GM15510 (cell line): Measurements from ENCODE around the gene MYO18A.

ENCODE experiments used
- POLR2A ChIP-seq: IDR thresholded peaks from 3 replicates; pipeline ENCODE4 v1.6.1; 2011; ENCODE audit warnings: borderline replicate concordance; ENCODE audit not compliant: insufficient read length; ENCODE audit errors: extremely low read depth

Gene MYO18A, protein sequence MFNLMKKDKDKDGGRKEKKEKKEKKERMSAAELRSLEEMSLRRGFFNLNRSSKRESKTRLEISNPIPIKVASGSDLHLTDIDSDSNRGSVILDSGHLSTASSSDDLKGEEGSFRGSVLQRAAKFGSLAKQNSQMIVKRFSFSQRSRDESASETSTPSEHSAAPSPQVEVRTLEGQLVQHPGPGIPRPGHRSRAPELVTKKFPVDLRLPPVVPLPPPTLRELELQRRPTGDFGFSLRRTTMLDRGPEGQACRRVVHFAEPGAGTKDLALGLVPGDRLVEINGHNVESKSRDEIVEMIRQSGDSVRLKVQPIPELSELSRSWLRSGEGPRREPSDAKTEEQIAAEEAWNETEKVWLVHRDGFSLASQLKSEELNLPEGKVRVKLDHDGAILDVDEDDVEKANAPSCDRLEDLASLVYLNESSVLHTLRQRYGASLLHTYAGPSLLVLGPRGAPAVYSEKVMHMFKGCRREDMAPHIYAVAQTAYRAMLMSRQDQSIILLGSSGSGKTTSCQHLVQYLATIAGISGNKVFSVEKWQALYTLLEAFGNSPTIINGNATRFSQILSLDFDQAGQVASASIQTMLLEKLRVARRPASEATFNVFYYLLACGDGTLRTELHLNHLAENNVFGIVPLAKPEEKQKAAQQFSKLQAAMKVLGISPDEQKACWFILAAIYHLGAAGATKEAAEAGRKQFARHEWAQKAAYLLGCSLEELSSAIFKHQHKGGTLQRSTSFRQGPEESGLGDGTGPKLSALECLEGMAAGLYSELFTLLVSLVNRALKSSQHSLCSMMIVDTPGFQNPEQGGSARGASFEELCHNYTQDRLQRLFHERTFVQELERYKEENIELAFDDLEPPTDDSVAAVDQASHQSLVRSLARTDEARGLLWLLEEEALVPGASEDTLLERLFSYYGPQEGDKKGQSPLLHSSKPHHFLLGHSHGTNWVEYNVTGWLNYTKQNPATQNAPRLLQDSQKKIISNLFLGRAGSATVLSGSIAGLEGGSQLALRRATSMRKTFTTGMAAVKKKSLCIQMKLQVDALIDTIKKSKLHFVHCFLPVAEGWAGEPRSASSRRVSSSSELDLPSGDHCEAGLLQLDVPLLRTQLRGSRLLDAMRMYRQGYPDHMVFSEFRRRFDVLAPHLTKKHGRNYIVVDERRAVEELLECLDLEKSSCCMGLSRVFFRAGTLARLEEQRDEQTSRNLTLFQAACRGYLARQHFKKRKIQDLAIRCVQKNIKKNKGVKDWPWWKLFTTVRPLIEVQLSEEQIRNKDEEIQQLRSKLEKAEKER (N-terminal part only)

DNA sequence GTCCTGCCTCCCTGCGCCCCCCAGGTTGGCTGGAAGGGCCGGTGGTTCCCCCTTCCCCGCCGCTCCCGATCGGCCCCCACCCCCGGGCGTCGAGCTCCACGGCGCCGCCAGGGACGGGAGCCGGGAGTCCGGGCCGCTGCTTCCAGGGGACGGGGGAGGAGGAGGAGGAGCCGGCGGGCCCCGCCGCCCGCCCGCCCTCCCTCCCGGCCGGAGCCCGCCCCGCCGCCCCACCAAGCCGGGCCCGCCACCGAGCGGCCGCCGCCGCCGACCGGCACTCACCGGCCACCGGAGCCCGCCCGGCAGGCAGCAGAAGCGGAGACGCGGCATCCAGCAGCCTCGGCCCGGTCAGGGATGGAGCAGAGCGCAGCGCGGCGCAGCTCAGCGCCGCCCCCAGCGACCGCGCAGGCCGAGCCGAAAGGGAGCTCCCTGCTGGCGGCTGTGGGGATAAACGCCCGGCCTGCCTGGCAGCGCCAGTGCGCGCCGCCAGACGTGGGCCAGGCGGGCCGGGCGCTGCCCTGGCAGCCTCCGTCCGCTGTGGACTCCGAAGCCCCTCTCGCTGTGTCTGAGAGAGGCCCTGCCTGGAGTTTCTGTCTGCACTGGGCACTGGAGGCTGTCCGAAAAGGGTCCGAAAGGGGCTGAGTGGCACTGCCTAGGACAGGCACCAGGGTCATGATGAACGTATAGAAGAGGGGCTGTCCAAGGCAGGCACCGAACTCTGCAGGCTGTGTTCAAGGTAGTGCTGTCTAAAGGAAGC, at the start of gene MYO18A:
TSS of gene MYO18A (minus strand) at position 365 of the 754 bp plus-strand sequence. CDS start 13,458 bp downstream, outside the sequence.
- TF ChIP-seq POLR2A: peak; percentile 31

DNA sequence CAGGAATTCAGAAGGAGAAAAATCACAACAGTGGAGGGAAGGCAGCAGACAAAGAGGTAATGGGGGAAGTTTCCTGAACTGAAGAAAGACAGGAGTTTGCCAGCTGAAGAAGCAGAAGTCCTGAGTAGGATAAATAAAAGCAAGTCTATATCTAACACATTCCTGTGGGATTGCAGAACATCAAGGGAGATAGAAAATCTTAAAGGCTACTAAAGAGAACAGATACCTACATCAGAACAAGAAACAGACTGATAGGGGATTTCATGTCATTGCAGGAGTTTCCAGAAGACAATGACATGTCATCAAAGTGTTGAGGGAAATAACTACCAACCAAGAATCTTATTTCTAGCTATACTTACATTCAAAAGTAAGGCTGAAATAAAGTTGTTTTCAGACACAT, 45.2 kb upstream of the MYO18A start:
- no peak for TF ChIP-seq POLR2A

DNA sequence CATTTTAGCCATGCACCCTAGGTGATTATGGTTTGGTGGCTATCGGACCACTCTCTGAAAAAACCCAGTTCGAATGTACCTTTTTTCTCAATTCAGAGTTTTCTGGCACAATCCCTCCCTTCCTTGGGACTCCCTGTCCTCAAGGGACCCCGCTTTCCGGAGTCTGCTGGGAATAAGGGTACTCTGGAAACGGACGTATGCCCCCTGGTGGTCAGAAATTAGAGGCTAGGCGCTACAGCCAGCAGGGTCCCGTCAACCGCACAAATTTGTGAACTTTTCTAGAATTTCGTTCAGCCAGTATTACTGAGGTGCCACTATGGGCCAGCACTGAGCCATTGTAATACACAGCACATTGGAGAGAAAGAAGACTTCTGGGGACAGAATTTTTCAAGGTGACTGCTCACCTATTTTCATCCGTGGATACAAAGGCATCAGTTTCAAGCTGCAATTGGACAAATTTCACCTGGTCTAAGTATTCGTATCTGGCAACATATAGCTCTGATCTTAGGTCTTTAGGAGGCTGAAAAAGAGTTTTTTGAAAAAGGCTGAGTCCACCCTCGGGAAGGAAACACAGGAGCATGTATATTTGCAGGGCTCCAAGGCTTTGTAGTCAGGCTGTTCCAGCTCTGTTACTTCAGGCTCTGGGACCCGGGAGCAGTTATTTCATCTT, 39.3 kb upstream of the MYO18A start:
- TF ChIP-seq POLR2A: no peak

DNA sequence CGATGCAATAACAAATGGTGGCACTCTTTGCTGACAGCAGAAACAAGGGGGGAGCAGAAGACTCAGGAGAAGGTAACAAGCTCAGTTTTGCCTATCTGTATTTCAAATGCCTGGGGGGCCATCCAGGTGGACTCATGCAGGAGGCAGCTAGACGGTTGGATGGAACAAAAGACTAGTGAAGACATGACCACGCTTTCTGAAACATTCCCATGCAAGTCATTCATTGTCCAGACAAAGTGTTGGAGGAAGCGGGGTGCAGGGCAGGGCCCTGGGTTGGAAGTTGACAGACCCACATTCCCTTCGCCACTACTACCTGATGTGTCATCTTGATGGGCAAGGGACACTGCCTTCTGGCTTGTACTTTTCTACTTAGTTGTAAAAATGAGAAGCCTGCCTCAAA, 36.7 kb upstream of the MYO18A start:
- no peak for TF ChIP-seq POLR2A

DNA sequence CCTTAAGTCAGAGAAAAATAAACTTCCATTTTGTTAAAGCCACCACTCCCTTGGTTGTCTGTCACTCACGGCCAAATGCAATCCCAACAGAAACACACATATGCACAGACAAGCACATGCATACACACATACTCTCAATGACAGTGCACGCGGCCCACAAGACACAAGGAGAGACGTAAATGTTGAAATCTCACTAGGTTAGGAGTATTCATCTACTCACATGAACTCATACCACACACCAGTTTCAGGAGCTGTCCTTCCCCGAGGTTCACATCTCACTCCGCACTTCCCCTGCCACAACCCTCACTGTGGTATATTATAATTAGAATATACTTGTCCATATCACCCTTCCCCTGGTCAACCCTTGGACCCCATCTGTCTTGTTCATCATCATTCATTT, 36.0 kb upstream of the MYO18A start:
- TF ChIP-seq POLR2A: no peak

DNA sequence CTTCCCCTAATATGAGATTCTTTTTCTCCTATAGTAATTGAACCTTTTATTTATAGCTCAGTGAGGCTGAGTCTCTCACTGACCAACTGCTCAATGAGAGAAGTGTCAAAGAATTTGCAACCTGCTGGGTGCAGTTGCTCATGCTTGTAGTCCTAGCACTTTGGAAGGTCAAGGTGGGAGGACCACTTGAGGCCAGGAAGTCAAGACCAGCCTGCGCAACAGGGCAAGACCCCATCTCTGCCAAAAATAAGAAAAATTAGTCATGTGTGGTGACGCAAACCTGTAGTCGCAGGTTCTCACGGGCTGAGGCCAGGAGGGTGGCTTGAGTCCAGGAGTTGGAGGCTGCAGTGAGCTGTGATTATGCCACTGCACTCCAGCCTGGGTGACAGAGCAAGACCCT, 35.5 kb upstream of the MYO18A start:
- no peak for TF ChIP-seq POLR2A

DNA sequence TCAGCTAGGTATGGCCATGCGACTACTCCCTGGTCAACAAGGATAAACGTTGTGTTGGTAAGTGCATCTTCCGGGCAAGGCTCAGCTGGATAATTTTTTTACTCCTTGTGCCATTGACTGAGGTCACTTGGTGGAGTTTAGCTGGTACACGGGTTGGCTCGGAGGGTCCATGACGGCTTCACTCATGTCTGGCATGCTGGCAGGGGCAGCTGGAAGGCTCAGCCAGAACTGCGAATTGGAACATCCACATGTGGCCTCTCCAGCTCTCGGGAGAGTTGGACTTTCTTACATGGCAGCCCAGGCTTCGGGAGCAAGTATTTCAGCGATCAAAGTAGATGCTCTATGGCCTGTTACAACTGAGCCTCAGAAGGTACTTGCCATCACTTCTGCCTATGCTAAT, 35.0 kb upstream of the MYO18A start:
- TF ChIP-seq POLR2A: no peak

DNA sequence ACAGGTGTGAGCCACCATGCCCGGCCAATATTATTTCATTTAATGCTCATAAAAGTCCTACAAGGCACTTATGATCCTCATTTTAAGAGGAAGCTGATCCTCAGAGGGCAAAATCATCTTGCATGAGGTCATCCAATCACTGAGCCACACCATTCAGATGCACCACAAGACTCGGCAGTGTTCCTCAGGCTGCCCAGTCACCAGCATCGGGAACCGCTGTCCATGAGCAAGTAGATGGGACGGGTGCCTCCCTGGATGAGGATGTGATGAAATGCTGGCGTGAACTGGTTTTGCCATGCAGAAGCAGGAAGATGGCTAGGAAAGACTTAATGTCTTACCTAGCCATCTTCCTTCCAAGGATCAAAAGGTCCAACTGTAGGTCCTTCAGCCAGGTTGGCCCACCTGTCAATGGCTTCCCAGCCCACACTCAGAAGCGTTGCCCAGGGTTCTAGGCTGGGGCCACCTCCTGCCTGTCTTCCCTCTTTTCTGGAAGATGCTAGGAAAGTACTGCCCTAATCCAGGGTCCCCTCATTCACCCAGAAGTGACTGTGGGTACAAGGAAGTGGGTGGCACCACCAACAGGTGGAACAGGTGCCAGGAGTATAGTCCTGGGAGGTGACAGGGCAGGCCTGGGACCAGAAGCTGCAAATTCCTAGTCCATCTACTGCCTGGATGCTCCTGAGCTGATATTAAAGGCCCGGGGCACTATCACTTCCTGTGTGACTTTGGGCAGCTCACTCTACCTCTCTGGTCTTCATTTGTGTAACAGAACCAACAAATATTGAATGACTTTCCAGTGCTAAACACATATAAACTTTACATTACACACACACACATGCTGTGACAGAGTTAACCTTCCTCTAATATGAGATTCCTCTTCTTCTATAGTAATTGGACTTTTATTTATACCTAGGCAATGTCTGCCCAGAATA, 34.3 kb upstream of the MYO18A start:
- no peak for TF ChIP-seq POLR2A

DNA sequence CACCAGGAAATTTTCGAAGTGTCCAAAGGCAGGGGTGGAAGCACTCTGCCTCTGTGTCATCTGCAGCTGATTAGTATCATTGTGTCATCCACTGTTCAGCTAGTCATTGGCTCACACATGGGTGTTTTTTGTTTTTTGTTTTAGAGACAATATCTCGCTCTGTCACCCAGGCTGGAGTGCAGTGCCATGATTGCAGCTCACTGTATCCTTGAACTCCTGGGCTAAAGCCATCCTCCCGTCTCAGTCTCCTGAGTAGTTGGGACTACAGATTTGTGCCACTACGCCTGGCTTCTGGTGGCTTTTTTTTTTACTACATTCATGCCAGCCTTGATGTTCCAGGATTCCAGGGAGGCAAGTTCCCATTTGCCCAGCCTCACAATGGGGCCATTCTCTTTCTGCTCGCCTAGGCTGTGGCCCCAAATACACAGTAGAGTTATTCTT, 32.5 kb upstream of the MYO18A start:
- no peak for TF ChIP-seq POLR2A

DNA sequence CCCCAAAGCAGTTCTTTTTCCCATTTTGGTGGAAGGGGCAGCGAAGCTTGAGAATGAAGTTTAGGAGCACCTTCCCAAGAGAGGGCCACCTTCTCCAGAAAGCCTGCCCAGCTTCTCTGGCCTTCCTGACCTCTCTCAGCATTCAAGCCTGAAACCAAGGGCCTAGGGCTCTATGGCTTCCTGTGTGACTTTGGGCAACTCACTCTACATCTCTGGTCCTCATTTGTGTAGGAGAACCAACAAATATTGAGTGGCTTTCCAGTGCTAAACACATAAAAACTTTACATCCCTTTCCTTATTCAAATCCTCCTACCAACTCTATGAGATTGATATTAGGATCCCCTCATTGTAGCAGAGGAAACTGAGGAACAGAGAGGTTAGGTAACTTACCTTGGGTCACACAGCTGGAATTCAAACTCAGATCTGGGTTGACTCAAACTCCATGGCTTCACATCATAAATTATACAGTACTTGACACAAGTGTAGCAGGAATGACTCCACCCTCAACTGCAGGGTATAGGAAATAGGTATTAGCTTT, 32.0 kb upstream of the MYO18A start:
- no peak for TF ChIP-seq POLR2A

DNA sequence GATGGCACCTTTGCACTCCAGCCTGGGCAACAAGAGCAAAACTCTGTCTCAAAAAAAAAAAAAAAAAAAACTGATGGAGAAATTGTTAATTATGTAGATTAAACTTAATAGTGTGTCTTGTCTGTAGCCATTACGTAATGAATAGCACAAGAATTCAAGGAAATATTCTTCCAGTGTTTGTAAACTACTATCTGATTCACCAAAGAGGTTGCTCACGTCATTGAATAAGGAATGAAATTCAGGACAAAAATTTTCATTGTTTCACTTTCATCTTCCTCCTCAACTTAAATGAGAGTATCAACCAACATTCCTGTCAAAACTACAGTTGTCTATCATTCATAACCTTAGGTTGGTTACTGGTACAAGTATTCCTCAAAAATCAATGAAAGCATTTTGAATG, 30.7 kb upstream of the MYO18A start:
- TF ChIP-seq POLR2A: no peak

DNA sequence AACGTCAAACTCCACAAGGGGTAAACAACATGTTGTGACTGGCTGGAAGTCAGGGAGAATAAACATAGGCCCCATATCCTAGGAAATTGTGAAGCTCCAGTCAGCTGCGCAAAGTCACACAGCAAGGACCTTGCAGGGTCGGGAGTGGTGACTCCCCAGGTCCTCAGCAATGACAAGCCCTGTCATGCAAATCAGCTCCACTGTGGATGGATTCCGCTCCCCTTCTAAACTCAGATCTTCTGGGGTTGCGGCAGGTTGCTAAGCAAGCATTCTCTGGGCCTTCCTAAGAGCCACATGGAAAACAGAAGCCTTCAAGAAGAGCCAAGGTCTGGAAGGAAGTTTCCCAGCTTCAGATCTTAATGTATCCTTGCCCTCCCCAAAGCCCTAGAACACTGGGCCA, 28.9 kb upstream of the MYO18A start:
- no peak for TF ChIP-seq POLR2A
